Naive thymus-derived CD4-positive, alpha-beta T cell (primary cell): ENCODE measurements around the gene SCN9A. TPM values are rescaled to one million over a fixed set of nuclear protein-coding genes. Genes with fewer than 3 reads are reported as not detected.

Source experiments
- ATAC-seq: fragments of 150-1000 bp; cut with Tn5 transposase; 2 replicates; pipeline ENCODE4 v1.10.0; 2021; ENCODE audit warnings: mild to moderate bottlenecking, moderate library complexity
- CTCF ChIA-PET: fragments of 350-600 bp; sonication (Branson Sonifier 250); formaldehyde crosslinking; loops from one replicate; lab custom pipeline; 2021; ENCODE audit warnings: antibody characterized with exemption; lab: Charles Lee
- POLR2A ChIA-PET: fragments of 350-600 bp; sonication (Branson Sonifier 250); formaldehyde crosslinking; loops from one replicate; lab custom pipeline; 2021; ENCODE audit warnings: antibody characterized with exemption, inconsistent platforms; lab: Charles Lee
- DNase-seq, 9 donors: peaks; one replicate each; pipeline versions ENCODE4 v3.0.0 to v3.0.0-alpha.2; 2020 to 2022; ENCODE audit warnings: mixed read lengths in 1 of 9
- H3K27ac ChIP-seq: one replicate; pipeline ENCODE4 v1.7.0; 2013; ENCODE audit warnings: mild to moderate bottlenecking, low read depth, low read length, moderate library complexity
- H3K27me3 ChIP-seq, 2 donors: one replicate each; pipeline ENCODE4 v1.7.0; 2013; ENCODE audit warnings: low read length in 2 of 2, mild to moderate bottlenecking in 2 of 2, moderate library complexity in 2 of 2; ENCODE audit not compliant: control insufficient read depth in 2 of 2, insufficient read depth in 2 of 2
- H3K36me3 ChIP-seq, 3 experiments: 1 replicate in 2 of 3; 2 replicates in 1 of 3; pipeline ENCODE4 v1.7.0; 2013; ENCODE audit warnings: low read length in 3 of 3, mild to moderate bottlenecking in 3 of 3, moderate library complexity in 1 of 3; ENCODE audit not compliant: insufficient read depth in 3 of 3, control insufficient read depth in 2 of 3
- H3K4me1 ChIP-seq, 2 donors: one replicate each; pipeline ENCODE4 v1.7.0; 2013; ENCODE audit warnings: low read length in 2 of 2, mild to moderate bottlenecking in 2 of 2, moderate library complexity in 1 of 2; ENCODE audit not compliant: control insufficient read depth in 2 of 2, insufficient read depth in 2 of 2
- H3K4me3 ChIP-seq: 2 replicates; pipeline ENCODE4 v1.7.0; 2013; ENCODE audit warnings: mild to moderate bottlenecking, low read length
- H3K9me3 ChIP-seq, 3 experiments: 1 replicate in 2 of 3; 2 replicates in 1 of 3; pipeline ENCODE4 v1.7.0; 2013; ENCODE audit warnings: low read length in 3 of 3; ENCODE audit not compliant: control insufficient read depth in 2 of 3
- H3K27ac Mint-ChIP-seq, 9 donors: one replicate each; pipeline ENCODE4 v1.8.0; 2020 to 2022; ENCODE audit warnings: mixed read lengths in 9 of 9, mild to moderate bottlenecking in 8 of 9, moderate library complexity in 5 of 9, inconsistent platforms in 2 of 9
- H3K27me3 Mint-ChIP-seq, 5 donors: one replicate each; pipeline ENCODE4 v1.8.0; 2021 to 2022; ENCODE audit warnings: mixed read lengths in 5 of 5, mild to moderate bottlenecking in 1 of 5
- H3K36me3 Mint-ChIP-seq, 5 donors: one replicate each; pipeline ENCODE4 v1.8.0; 2020 to 2022; ENCODE audit warnings: mixed read lengths in 5 of 5, mild to moderate bottlenecking in 3 of 5, inconsistent platforms in 1 of 5
- H3K4me1 Mint-ChIP-seq, 7 donors: one replicate each; pipeline ENCODE4 v1.8.0; 2020 to 2022; ENCODE audit warnings: mixed read lengths in 7 of 7, mild to moderate bottlenecking in 3 of 7, inconsistent platforms in 1 of 7
- H3K4me3 Mint-ChIP-seq, 10 donors: one replicate each; pipeline ENCODE4 v1.8.0; 2020 to 2022; ENCODE audit warnings: mild to moderate bottlenecking in 10 of 10, mixed read lengths in 10 of 10, moderate library complexity in 6 of 10, inconsistent platforms in 2 of 10
- H3K9me3 Mint-ChIP-seq, 11 donors: one replicate each; pipeline ENCODE4 v1.8.0; 2020 to 2022; ENCODE audit warnings: mixed read lengths in 11 of 11, mild to moderate bottlenecking in 4 of 11, inconsistent platforms in 1 of 11, moderate library complexity in 1 of 11
- intact Hi-C, 2 donors: fragments of 100-400 bp; cut with micrococcal nuclease; formaldehyde crosslinking; loops; one replicate each; pipeline ENCODE4 v1.15.1; 2023
- polyA plus RNA-seq, 2 donors: library from polyadenylated mRNA; unstranded; fragments of 300-500 nt; fragmentation: Illumina TruSeq; gene quantifications; one replicate each; pipeline ENCODE4 v1.2.3, GENCODE V29; 2021
- total RNA-seq, 6 experiments: library from RNA in 5 of 6; stranded (reverse) in 5 of 6; gene quantifications; 1 replicate in 5 of 6; 2 replicates in 1 of 6; pipeline ENCODE4 v1.2.3 and lab custom pipeline; 2021 to 2026

SCN9A gene
- total and polyA plus RNA-seq, 7 experiments from 2014 or later, result 0.12 to 1.8 (median 0.40) TPM; not detected in 1

GRCh38 chr2:166365803-166366420 is 9.8 kb downstream of the SCN9A start:
- no peak for ATAC-seq
- H3K36me3 Mint-ChIP-seq, result no peaks in the 10 kb centered on the region

GRCh38 chr2:166365239-166365638 is 10.5 kb downstream of the SCN9A start:
- Histone ChIP-seq H3K4me1 (no peaks in the 10 kb centered on the region), H3K27ac (no peak overlapping the region), H3K27me3 (no peaks in the 10 kb centered on the region), H3K9me3 (no peaks in the 10 kb centered on the region), H3K4me3 (no peak overlapping the region), H3K36me3 (no peaks in the 10 kb centered on the region)
- no peak for DNase-seq
- intact Hi-C loops, result no loop called here
- Mint-ChIP-seq H3K4me1 (no peaks in the 10 kb centered on the region), H3K36me3 (no peaks in the 10 kb centered on the region), H3K27ac (no peak overlapping the region), H3K27me3 (peaks cover 0 to 5% (median 0%) of the 10 kb centered on the region in 5 donors), H3K9me3 (no peaks in the 10 kb centered on the region), H3K4me3 (no peak overlapping the region)
- ChIA-PET POLR2A (no interaction called here), CTCF (no interaction called here)
- no peak for ATAC-seq

More at GRCh38 chr2:166365803-166366420, 9.8 kb downstream of the SCN9A start:
- ChIA-PET POLR2A (no interaction called here), CTCF (no interaction called here)
- H3K27me3 Mint-ChIP-seq, result peaks cover 0 to 5% (median 0%) of the 10 kb centered on the region in 5 donors
- no peak for DNase-seq
- H3K27ac Mint-ChIP-seq, result no peak overlapping the region
- H3K27ac ChIP-seq, result no peak overlapping the region
- H3K4me3 Mint-ChIP-seq, result no peak overlapping the region
- no peaks in the 10 kb centered on the region for H3K4me1 ChIP-seq
- H3K4me1 Mint-ChIP-seq, result no peaks in the 10 kb centered on the region
- no peaks in the 10 kb centered on the region for H3K9me3 Mint-ChIP-seq
- no peak overlapping the region for H3K4me3 ChIP-seq
- intact Hi-C loops, result no loop called here
- H3K27me3 ChIP-seq, result no peaks in the 10 kb centered on the region
- H3K9me3 ChIP-seq, result no peaks in the 10 kb centered on the region
- no peaks in the 10 kb centered on the region for H3K36me3 ChIP-seq

- no peak overlapping the region for H3K4me3 ChIP-seq
- no peak for ATAC-seq
- H3K9me3 ChIP-seq, result no peaks in the 10 kb centered on the region
- no peaks in the 10 kb centered on the region for H3K9me3 Mint-ChIP-seq
- no peaks in the 10 kb centered on the region for H3K36me3 ChIP-seq
- peaks cover 0 to 5% (median 0%) of the 10 kb centered on the region in 5 donors for H3K27me3 Mint-ChIP-seq
- no peak overlapping the region for H3K4me3 Mint-ChIP-seq
- no peaks in the 10 kb centered on the region for H3K4me1 Mint-ChIP-seq
- H3K4me1 ChIP-seq, result no peaks in the 10 kb centered on the region
- POLR2A ChIA-PET, result no interaction called here
- H3K27ac ChIP-seq, result no peak overlapping the region
- no peak for DNase-seq
- no peaks in the 10 kb centered on the region for H3K27me3 ChIP-seq
- intact Hi-C loops, result no loop called here
- no peak overlapping the region for H3K27ac Mint-ChIP-seq
- CTCF ChIA-PET, result no interaction called here
- H3K36me3 Mint-ChIP-seq, result no peaks in the 10 kb centered on the region
Measured at GRCh38 chr2:166364476-166365161, 11.1 kb downstream of the SCN9A start.

- no peak overlapping the region for H3K4me3 ChIP-seq
- H3K36me3 ChIP-seq, result no peaks in the 10 kb centered on the region
- Mint-ChIP-seq H3K4me3 (no peak overlapping the region), H3K36me3 (no peaks in the 10 kb centered on the region), H3K27ac (no peak overlapping the region), H3K27me3 (peaks cover 0 to 5% (median 0%) of the 10 kb centered on the region in 5 donors), H3K4me1 (no peaks in the 10 kb centered on the region), H3K9me3 (peaks cover 0 to 7% (median 0%) of the 10 kb centered on the region in 11 donors)
- CTCF ChIA-PET, result no interaction called here
- no peak overlapping the region for H3K27ac ChIP-seq
- no peaks in the 10 kb centered on the region for H3K27me3 ChIP-seq
- no peaks in the 10 kb centered on the region for H3K4me1 ChIP-seq
- intact Hi-C loops, result loop anchor here in 1 of 2 donors (1.0 kb wide), 2 partner anchors 23 to 155 kb away; no protein-coding TSS in a partner anchor
- ATAC-seq (no peak), DNase-seq (peak in 1 of 9 donors; percentile 9)
- no peaks in the 10 kb centered on the region for H3K9me3 ChIP-seq
- POLR2A ChIA-PET, result interaction anchor here (0.8 kb wide), 1 partner anchor 27 kb away, joined by 4 read pairs; no protein-coding TSS in a partner anchor
Measured at GRCh38 chr2:166361351-166362153, 14.2 kb downstream of the SCN9A start.

GRCh38 chr2:166360906-166361305 is 14.8 kb downstream of the SCN9A start:
- Histone ChIP-seq H3K27ac (no peak overlapping the region), H3K36me3 (no peaks in the 10 kb centered on the region), H3K4me1 (no peaks in the 10 kb centered on the region), H3K27me3 (no peaks in the 10 kb centered on the region), H3K9me3 (no peaks in the 10 kb centered on the region), H3K4me3 (no peak overlapping the region)
- ChIA-PET CTCF (no interaction called here), POLR2A (interaction anchor here (0.8 kb wide), 1 partner anchor 27 kb away, joined by 4 read pairs; no protein-coding TSS in a partner anchor)
- no peak overlapping the region for H3K4me3 Mint-ChIP-seq
- H3K27ac Mint-ChIP-seq, result no peak overlapping the region
- intact Hi-C loops, result loop anchor here in 1 of 2 donors (1.0 kb wide), 2 partner anchors 23 to 155 kb away; no protein-coding TSS in a partner anchor
- H3K4me1 Mint-ChIP-seq, result no peaks in the 10 kb centered on the region
- DNase-seq (no peak), ATAC-seq (no peak)
- H3K27me3 Mint-ChIP-seq, result peaks cover 0 to 5% (median 0%) of the 10 kb centered on the region in 5 donors
- H3K9me3 Mint-ChIP-seq, result peaks cover 0 to 7% (median 0%) of the 10 kb centered on the region in 11 donors
- H3K36me3 Mint-ChIP-seq, result no peaks in the 10 kb centered on the region

GRCh38 chr2:166360426-166360825 is 15.3 kb downstream of the SCN9A start:
- H3K27me3 ChIP-seq, result no peaks in the 10 kb centered on the region
- DNase-seq (no peak), ATAC-seq (no peak)
- intact Hi-C loops, result no loop called here
- H3K9me3 Mint-ChIP-seq, result peaks cover 0 to 7% (median 0%) of the 10 kb centered on the region in 11 donors
- no peaks in the 10 kb centered on the region for H3K9me3 ChIP-seq
- ChIA-PET CTCF (no interaction called here), POLR2A (no interaction called here)
- no peaks in the 10 kb centered on the region for H3K36me3 ChIP-seq
- H3K27ac Mint-ChIP-seq, result no peak overlapping the region
- peaks cover 0 to 5% (median 0%) of the 10 kb centered on the region in 5 donors for H3K27me3 Mint-ChIP-seq
- H3K4me1 ChIP-seq, result no peaks in the 10 kb centered on the region
- H3K36me3 Mint-ChIP-seq, result no peaks in the 10 kb centered on the region
- no peak overlapping the region for H3K4me3 Mint-ChIP-seq
- H3K4me1 Mint-ChIP-seq, result no peaks in the 10 kb centered on the region
- H3K4me3 ChIP-seq, result no peak overlapping the region
- H3K27ac ChIP-seq, result no peak overlapping the region
